Ishikawa (cell line): Measurements from ENCODE around the gene TMEM245.

Experiments
- CEBPB ChIP-seq: IDR thresholded peaks from 2 replicates; pipeline ENCODE4 v1.6.1; 2012
- CREB1 ChIP-seq: IDR thresholded peaks from 2 replicates; pipeline ENCODE4 v1.6.1; 2012; ENCODE audit warnings: low read depth
- EGR1 ChIP-seq: IDR thresholded peaks from 2 replicates; pipeline ENCODE4 v1.6.1; 2012
- EP300 ChIP-seq: IDR thresholded peaks from 2 replicates; pipeline ENCODE4 v1.6.1; 2012; ENCODE audit warnings: borderline replicate concordance
- FOXM1 ChIP-seq: IDR thresholded peaks from 2 replicates; pipeline ENCODE4 v1.6.1; 2012; ENCODE audit warnings: low read depth, borderline replicate concordance
- MAX ChIP-seq: IDR thresholded peaks from 2 replicates; pipeline ENCODE4 v1.6.1; 2012
- NFIC ChIP-seq: IDR thresholded peaks from 2 replicates; pipeline ENCODE4 v1.6.1; 2012
- RAD21 ChIP-seq: IDR thresholded peaks from 2 replicates; pipeline ENCODE4 v1.6.1; 2012; ENCODE audit warnings: low read depth
- REST ChIP-seq: IDR thresholded peaks from 2 replicates; pipeline ENCODE4 v1.6.1; 2012; ENCODE audit warnings: low read depth, mild to moderate bottlenecking
- TAF1 ChIP-seq: IDR thresholded peaks from 2 replicates; pipeline ENCODE4 v1.6.1; 2012; ENCODE audit warnings: low read depth, mild to moderate bottlenecking
- TCF12 ChIP-seq: IDR thresholded peaks from 2 replicates; pipeline ENCODE4 v1.6.1; 2012; ENCODE audit warnings: low read depth
- TEAD4 ChIP-seq: IDR thresholded peaks from 2 replicates; pipeline ENCODE4 v1.6.1; 2012
- USF1 ChIP-seq: IDR thresholded peaks from 2 replicates; pipeline ENCODE4 v1.6.1; 2012
- YY1 ChIP-seq: IDR thresholded peaks from 2 replicates; pipeline ENCODE4 v1.6.1; 2012; ENCODE audit warnings: low read depth
- ZBTB7A ChIP-seq: IDR thresholded peaks from 2 replicates; pipeline ENCODE4 v1.6.1; 2012; ENCODE audit warnings: low read depth

Gene TMEM245

GRCh38 chr9:109166171-109166770 is 46.5 kb upstream of the TMEM245 start:
- TF ChIP-seq TCF12: no peak
- TF ChIP-seq YY1: no peak
- no peak for TF ChIP-seq ZBTB7A
- no peak for TF ChIP-seq CREB1
- no peak for TF ChIP-seq TAF1

- no peak for TF ChIP-seq REST
- no peak for TF ChIP-seq TCF12
- no peak for TF ChIP-seq YY1
- TF ChIP-seq TEAD4: no peak
- no peak for TF ChIP-seq TAF1
- no peak for TF ChIP-seq FOXM1
- no peak for TF ChIP-seq NFIC
- TF ChIP-seq MAX: no peak
- no peak for TF ChIP-seq EP300
- TF ChIP-seq USF1: no peak
These were observed 44.3 kb upstream of the TMEM245 start for GRCh38 chr9:109164042-109164441.

GRCh38 chr9:109163194-109163593 is 43.4 kb upstream of the TMEM245 start:
- TF ChIP-seq TCF12 (no peak), EGR1 (no peak), NFIC (no peak)

- TF ChIP-seq FOXM1 (no peak), ZBTB7A (no peak), YY1 (no peak), TEAD4 (no peak), EGR1 (no peak), USF1 (no peak), RAD21 (no peak), REST (no peak), NFIC (no peak), TCF12 (no peak), CREB1 (no peak), MAX (no peak), CEBPB (no peak), TAF1 (no peak), EP300 (no peak)
These were observed 42.9 kb upstream of the TMEM245 start for GRCh38 chr9:109162677-109163076.

GRCh38 chr9:109161471-109161870 is 41.7 kb upstream of the TMEM245 start:
- TF ChIP-seq YY1: no peak
- no peak for TF ChIP-seq RAD21
- TF ChIP-seq EGR1: no peak
- TF ChIP-seq FOXM1: no peak
- no peak for TF ChIP-seq USF1
- TF ChIP-seq CEBPB: no peak
- TF ChIP-seq NFIC: no peak
- no peak for TF ChIP-seq ZBTB7A
- no peak for TF ChIP-seq MAX
- no peak for TF ChIP-seq TCF12
- no peak for TF ChIP-seq TEAD4
- TF ChIP-seq TAF1: no peak
- no peak for TF ChIP-seq REST
- no peak for TF ChIP-seq CREB1
- TF ChIP-seq EP300: no peak
